Gastroesophageal sphincter (tissue), 4 donors: Measurements from ENCODE around the gene WDR83. TPM values are rescaled to one million over a fixed set of nuclear protein-coding genes. Genes with fewer than 3 reads are reported as not detected.

Experiments
- ATAC-seq: fragments of 150-250 bp; one replicate; pipeline ENCODE4 v1.9.1; 2016; ENCODE audit warnings: mild to moderate bottlenecking, moderate library complexity
- H3K27ac ChIP-seq, 4 donors: fragments of 200-600 bp; sonication (generic) in 3 of 4; 1 replicate in 3 of 4; 2 replicates in 1 of 4; pipeline ENCODE4 v1.5.1; 2016 to 2019
- H3K27me3 ChIP-seq: fragments of 200-600 bp; sonication (generic); one replicate; pipeline ENCODE4 v1.5.1; 2019
- H3K36me3 ChIP-seq, 2 donors: fragments of 200-600 bp; sonication (generic); one replicate each; pipeline ENCODE4 v1.5.1; 2019; ENCODE audit warnings: control low read depth in 1 of 2
- H3K4me1 ChIP-seq, 3 donors: fragments of 200-600 bp; sonication (generic); 1 replicate in 2 of 3; 2 replicates in 1 of 3; pipeline ENCODE4 v1.5.1; 2016 to 2019; ENCODE audit warnings: control low read depth in 2 of 3
- H3K4me3 ChIP-seq, 2 donors: fragments of 200-600 bp; sonication (generic); one replicate each; pipeline ENCODE4 v1.5.1; 2019; ENCODE audit warnings: mild to moderate bottlenecking in 1 of 2, moderate library complexity in 1 of 2
- H3K9me3 ChIP-seq, 3 donors: fragments of 200-600 bp; sonication (generic); one replicate each; pipeline ENCODE4 v1.5.1; 2017 to 2019; ENCODE audit warnings: control low read depth in 2 of 3
- CTCF ChIP-seq, 4 experiments: fragments of 200-600 bp in 2 of 4; fragments of 450-650 bp in 2 of 4; sonication (generic) in 1 of 4; IDR thresholded peaks; one replicate each; pipeline ENCODE4 v1.5.1; 2017 to 2019; ENCODE audit warnings: antibody characterized with exemption in 4 of 4, mild to moderate bottlenecking in 2 of 4, moderate library complexity in 2 of 4
- EP300 ChIP-seq: sonication (generic); formaldehyde crosslinking; IDR thresholded peaks from one replicate; pipeline ENCODE4 v1.6.1; 2017; ENCODE audit warnings: antibody characterized with exemption, mild to moderate bottlenecking
- POLR2A ChIP-seq, 2 donors: fragments of 450-650 bp; IDR thresholded peaks; one replicate each; pipeline ENCODE4 v1.6.1; 2017; ENCODE audit warnings: antibody characterized with exemption in 2 of 2, mild to moderate bottlenecking in 2 of 2, moderate library complexity in 1 of 2
- POLR2AphosphoS5 ChIP-seq: sonication (generic); formaldehyde crosslinking; IDR thresholded peaks from one replicate; pipeline ENCODE4 v1.6.1; 2017; ENCODE audit warnings: antibody characterized with exemption
- WGBS, 2 donors: methylation state at CpG; one replicate each; pipeline ENCODE4 v1.1.5; 2018; ENCODE audit warnings: low coverage in 1 of 2; 5-methylcytosine and 5-hydroxymethylcytosine counted together
- total RNA-seq, 4 donors: library from RNA; depleted of rRNA; stranded (reverse); fragments of >200 nt; gene quantifications; one replicate each; pipeline ENCODE4 v1.1.0, GENCODE V29; 2016

The WDR83 gene
- total RNA-seq, 4 donors from 2014 or later = 8.8 to 19.8 (median 15.5) TPM

- ATAC-seq = no peak
- H3K4me3 ChIP-seq = no peak overlapping the region
- WGBS, 2 donors = 75 to 100% methylated on average over 1 to 2 of the region's 33 CpGs
- peaks cover 0 to 88% of the 10 kb centered on the region in 2 donors for H3K36me3 ChIP-seq
- H3K4me1 ChIP-seq = peaks cover 0 to 7% (median 5%) of the 10 kb centered on the region in 3 donors
- no peaks in the 10 kb centered on the region for H3K9me3 ChIP-seq
- no peaks in the 10 kb centered on the region for H3K27me3 ChIP-seq
- TF ChIP-seq POLR2A (IDR thresholded peaks at IDR 0.05) (no peak), EP300 (no peak), CTCF (IDR thresholded peaks at IDR 0.05) (no peak), POLR2AphosphoS5 (no peak)
- no peak overlapping the region for H3K27ac ChIP-seq
Measured at GRCh38 chr19:12701596-12702282, 35.1 kb downstream of the WDR83 start.

GRCh38 chr19:12703046-12703445, 36.4 kb downstream of the WDR83 start:
- peaks cover 0 to 98% of the 10 kb centered on the region in 2 donors for H3K36me3 ChIP-seq
- H3K9me3 ChIP-seq = no peaks in the 10 kb centered on the region
- H3K27ac ChIP-seq = no peak overlapping the region
- ATAC-seq = no peak
- H3K27me3 ChIP-seq = no peaks in the 10 kb centered on the region
- 50% methylated on average over 6 of the region's 9 CpGs; no CpG with 5 or more reads in 1 of the 2 donors for WGBS, 2 donors
- H3K4me3 ChIP-seq = no peak overlapping the region
- TF ChIP-seq POLR2AphosphoS5 (no peak), CTCF (IDR thresholded peaks at IDR 0.05) (no peak), POLR2A (IDR thresholded peaks at IDR 0.05) (no peak), EP300 (no peak)
- H3K4me1 ChIP-seq = no peaks in the 10 kb centered on the region

GRCh38 chr19:12705169-12705568, 38.6 kb downstream of the WDR83 start:
- H3K4me3 ChIP-seq = no peak overlapping the region
- no peaks in the 10 kb centered on the region for H3K9me3 ChIP-seq
- H3K27ac ChIP-seq = no peak overlapping the region
- H3K4me1 ChIP-seq = no peaks in the 10 kb centered on the region
- no peak for TF ChIP-seq POLR2A (IDR thresholded peaks at IDR 0.05)
- no peak for TF ChIP-seq EP300
- no peak for TF ChIP-seq POLR2AphosphoS5
- TF ChIP-seq CTCF (IDR thresholded peaks at IDR 0.05) = no peak
- no peak for ATAC-seq
- H3K27me3 ChIP-seq = no peaks in the 10 kb centered on the region
- 80% methylated on average over 1 of the region's 13 CpGs; no CpG with 5 or more reads in 1 of the 2 donors for WGBS, 2 donors
- peaks cover 0 to 100% of the 10 kb centered on the region in 2 donors for H3K36me3 ChIP-seq

- no peak for ATAC-seq
- H3K36me3 ChIP-seq = peaks cover 0 to 100% of the 10 kb centered on the region in 2 donors
Measured at GRCh38 chr19:12705654-12706331, 39.2 kb downstream of the WDR83 start.

More at GRCh38 chr19:12705654-12706331, 39.2 kb downstream of the WDR83 start:
- Histone ChIP-seq H3K4me1 (no peaks in the 10 kb centered on the region), H3K27me3 (no peaks in the 10 kb centered on the region), H3K9me3 (no peaks in the 10 kb centered on the region), H3K27ac (no peak overlapping the region), H3K4me3 (no peak overlapping the region)
- no peak for TF ChIP-seq EP300
- no peak for TF ChIP-seq POLR2AphosphoS5
- no peak for TF ChIP-seq POLR2A (IDR thresholded peaks at IDR 0.05)
- TF ChIP-seq CTCF (IDR thresholded peaks at IDR 0.05) = no peak
- WGBS, 2 donors = 40 to 93% methylated on average over 1 to 3 of the region's 29 CpGs
